Activated CD8-positive, alpha-beta memory T cell treated with anti-CD3 and anti-CD28 coated beads for 36 hours (primary cell): Measurements from ENCODE around the gene GPC5. TPM values are rescaled to one million over a fixed set of nuclear protein-coding genes. Genes with fewer than 3 reads are reported as not detected.
"Not testable (repeated sequence)": the region's sequence is repeated elsewhere in the genome, so short reads cannot be mapped to it uniquely, and the experiment has no call there.

ENCODE experiments used
- CTCF ChIA-PET: fragments of 350-600 bp; sonication (Branson Sonifier 250); formaldehyde crosslinking; loops from one replicate; lab custom pipeline; 2021; ENCODE audit warnings: antibody characterized with exemption; lab: Charles Lee
- POLR2A ChIA-PET: fragments of 350-600 bp; sonication (Branson Sonifier 250); formaldehyde crosslinking; loops from one replicate; lab custom pipeline; 2021; ENCODE audit warnings: antibody characterized with exemption; lab: Charles Lee
- total RNA-seq, 2 experiments: library from RNA; stranded (reverse); gene quantifications; one replicate each; pipeline ENCODE4 v1.2.3, GENCODE V29; 2021

GPC5 gene
- total RNA-seq, 2 experiments from 2014 or later, result 0.15 to 0.17 TPM

GRCh38 chr13:91882918-91883317, 484.5 kb downstream of the GPC5 start:
- ChIA-PET POLR2A (no interaction called here), CTCF (no interaction called here)

DNA sequence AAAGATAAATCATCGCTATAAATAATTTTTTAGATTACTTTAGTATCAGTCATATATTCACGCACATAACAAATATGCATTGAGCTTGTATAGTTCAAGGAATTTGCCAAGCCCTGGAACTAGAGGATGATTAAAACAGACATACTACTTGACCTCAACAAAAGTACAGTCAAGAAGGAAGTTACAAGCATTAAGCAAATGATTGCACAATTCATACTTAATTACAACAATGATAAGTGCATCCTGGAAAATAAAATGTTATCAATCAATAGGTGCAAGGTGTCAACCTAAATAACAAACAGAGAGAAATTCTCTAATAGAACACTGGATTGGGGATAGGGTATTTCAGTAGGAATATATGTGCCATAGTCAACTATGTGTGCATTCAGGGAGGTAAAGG, 491.2 kb downstream of the GPC5 start:
- POLR2A ChIA-PET, result no interaction called here

GRCh38 chr13:91891141-91891540, 492.7 kb downstream of the GPC5 start:
- CTCF ChIA-PET, result no interaction called here
- POLR2A ChIA-PET, result no interaction called here

More for the DNA sequence above, 491.2 kb downstream of the GPC5 start:
- CTCF ChIA-PET, result no interaction called here

DNA sequence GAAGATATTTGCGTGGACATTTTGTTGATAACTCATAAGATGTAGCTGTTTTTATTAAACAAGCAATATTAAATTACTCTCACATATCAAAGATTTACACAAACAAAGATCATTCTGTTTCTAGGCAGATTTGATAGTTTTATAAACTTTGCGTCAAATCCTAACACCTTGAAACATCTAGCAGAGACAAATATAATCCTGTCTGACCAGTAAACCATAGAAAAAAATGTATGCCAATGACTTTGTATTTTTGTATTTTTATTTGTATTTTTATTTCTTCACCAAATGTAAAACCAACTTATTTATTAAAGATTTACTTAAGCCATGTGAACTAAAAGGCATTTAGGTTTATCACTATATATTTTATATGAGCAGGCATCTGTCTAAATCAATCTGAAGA, 494.6 kb downstream of the GPC5 start:
- ChIA-PET CTCF (no interaction called here), POLR2A (no interaction called here)

DNA sequence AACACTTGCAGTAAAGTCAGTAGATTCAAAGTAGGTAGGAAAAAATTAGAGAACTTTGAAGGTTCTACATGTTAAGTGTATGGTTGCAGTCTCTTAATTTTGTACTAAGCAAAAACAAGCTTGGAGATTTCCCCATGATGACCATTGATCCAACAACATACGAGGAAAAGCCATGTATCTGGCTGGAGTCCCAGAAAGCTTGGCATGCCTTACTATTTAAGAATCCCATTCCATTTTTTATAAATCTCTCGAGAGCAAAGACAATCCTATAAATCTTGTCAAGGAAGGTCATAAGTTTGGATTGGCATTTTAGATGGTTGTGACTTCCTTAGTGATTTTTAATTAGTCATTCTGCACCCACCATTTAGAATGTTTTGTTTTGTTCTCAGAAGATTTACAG, 495.9 kb downstream of the GPC5 start:
- POLR2A ChIA-PET, result no interaction called here

DNA sequence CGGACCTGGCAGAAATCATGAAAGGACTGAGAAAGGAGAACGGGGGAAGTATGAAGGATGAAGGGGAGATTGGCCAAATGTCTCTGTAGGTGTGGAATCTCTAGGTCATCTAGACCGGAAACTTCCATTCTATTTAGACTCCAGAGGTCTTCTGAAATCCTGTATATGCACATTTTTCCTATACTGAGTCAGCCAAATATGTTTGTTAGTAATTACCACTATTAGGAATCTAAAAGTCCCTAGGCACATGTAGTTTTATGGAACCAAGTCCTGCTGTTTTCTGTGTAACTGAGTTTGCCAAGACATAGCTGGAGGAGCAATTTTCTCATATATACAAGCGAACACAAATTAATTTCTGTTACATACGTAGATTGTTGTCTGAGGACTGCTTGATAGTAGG, 498.1 kb downstream of the GPC5 start:
- ChIA-PET POLR2A (no interaction called here), CTCF (no interaction called here)

More for the DNA sequence above, 495.9 kb downstream of the GPC5 start:
- CTCF ChIA-PET, result no interaction called here

DNA sequence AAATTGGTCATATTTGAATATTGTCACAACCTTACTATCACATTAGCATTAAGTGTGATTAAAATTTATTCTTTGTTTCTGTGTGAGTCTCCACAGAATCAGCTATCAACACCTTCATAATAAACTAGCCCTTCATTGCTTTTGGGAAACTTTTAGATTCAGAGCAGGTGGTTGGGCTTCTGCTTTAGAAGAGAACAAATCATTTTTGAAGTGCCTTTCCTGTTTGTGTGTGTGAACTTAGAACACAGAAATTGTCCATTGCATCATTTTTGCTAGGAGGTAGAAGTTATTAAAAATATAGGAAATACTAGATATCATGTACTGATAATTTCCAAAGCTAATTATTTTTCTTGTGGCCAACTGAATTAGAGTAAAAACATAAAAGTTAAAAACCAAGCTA, 500.6 kb downstream of the GPC5 start:
- CTCF ChIA-PET, POLR2A ChIA-PET: not testable (repeated sequence)

DNA sequence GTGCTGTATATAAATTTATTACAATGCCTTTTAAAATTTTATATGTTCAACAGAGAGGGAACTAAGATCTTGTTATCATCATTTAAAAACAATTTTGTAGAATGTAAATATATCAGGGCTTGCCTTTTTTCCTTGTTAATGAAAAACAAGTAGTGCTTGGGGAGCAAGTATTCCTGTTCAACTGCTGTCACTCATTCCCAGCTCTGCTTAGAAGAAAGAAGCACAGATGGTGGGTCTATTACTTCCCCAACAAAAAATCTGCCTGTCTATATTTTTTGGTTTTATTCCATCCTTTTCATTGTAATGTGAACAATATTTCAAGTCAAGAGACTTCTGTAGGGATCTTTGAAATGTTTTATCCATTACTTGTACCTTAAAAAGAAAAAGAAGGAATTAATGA, 503.9 kb downstream of the GPC5 start:
- POLR2A ChIA-PET, result no interaction called here
- CTCF ChIA-PET, result no interaction called here

DNA sequence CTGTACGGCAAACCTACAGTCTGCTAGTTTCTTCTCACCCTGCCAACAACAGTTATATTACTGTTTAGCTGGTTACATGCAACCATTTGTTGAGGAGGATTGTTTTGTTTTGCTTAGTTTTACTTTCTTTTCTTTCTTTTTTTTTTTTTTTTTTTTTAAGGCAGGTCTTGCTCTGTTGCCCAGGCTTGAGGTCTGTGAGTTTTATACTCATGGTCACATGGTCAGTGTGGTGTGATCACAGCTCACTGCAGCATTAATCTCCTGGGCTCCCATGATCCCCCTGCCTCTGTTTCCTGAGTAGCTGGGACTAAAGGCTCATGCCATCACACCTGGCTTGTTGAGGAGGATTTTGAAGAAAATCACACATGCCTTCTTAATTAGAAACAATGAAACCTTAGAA, 505.6 kb downstream of the GPC5 start:
- POLR2A ChIA-PET, result no interaction called here

DNA sequence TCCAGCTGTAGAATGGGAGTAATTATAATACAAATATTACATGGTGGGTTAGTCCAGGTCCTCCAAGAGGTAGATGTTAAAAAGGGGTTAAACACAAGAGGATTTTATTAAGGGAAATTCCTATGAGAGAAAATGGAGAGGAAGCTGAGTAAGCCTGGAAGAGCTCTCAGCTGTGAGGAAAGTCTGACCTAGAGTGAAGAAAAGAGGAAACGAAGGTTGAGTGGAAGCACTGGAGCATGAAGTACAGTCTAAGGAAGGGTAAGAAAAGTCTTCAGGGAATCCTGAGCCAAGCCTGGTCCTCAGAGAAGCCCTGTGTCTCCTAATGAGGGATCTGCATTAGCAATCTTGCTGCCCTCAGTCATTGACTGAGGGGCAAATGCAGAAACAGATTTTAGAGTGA, 506.2 kb downstream of the GPC5 start:
- ChIA-PET POLR2A (no interaction called here), CTCF (no interaction called here)

More for the DNA sequence above, 505.6 kb downstream of the GPC5 start:
- CTCF ChIA-PET, result no interaction called here

DNA sequence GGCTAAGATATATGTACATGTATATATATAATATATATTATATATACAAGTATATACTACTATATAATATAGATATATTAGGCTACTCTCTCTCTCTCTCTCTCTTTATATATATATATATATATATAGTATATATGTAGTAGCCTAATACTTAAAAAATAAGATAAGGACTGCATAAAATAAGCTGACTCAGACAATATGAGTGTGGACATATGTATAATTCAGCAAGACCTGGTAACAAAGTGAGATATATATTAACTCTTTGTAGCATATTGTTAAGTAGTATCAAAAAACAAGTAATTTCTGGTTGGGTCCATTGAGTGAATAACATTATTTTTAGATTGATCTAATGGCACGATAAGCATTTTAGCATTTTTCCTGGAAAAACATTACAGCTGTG, 509.0 kb downstream of the GPC5 start:
- POLR2A ChIA-PET, result no interaction called here
- CTCF ChIA-PET, result no interaction called here

DNA sequence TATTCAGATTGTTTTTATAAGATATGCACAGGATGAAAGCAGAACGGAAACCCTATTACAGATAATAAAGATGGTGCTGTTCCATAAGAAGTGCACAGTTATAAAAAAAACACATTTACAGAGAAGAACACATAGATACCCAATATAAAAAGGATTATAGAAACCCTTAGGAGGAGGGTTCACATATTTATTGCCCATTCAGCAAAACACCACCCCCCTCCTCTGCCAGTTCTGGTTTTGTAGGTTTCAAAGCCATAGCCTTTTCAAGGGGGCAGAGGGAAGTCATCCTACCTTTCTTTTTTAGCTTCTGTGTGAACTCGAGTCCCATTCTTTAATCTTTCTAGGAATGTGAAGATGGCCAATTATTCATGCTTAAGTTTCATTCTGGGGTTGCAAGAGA, 511.2 kb downstream of the GPC5 start:
- ChIA-PET CTCF (no interaction called here), POLR2A (no interaction called here)

DNA sequence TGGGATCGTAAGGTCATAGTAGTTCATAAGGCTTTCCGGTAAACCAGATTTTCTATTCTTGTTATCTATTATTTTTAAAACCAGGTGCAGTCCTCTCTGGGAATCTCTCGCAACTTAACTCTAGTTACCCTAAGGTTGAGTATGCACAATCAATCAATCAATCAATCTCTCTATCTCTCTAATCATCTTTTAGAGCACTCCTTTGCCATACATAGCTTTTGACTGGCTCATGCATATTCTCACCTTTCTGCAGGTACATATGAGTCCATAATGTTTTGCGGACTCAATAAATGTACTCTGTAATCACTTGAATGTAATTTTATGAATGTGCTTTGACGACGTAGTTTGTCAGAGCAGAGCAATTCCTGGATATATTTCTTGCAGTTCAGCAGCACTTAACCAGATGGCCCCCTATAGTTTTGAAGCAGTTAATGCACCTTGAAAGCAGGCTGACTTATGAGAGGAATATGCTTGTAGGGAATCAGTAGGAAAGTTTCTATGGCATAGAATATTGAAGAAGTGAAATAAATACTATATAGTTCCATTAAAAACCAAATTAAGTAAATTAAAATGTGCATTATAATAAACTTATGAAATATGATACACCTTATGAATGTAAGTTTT, 524.7 kb downstream of the GPC5 start:
- ChIA-PET CTCF (no interaction called here), POLR2A (no interaction called here)

DNA sequence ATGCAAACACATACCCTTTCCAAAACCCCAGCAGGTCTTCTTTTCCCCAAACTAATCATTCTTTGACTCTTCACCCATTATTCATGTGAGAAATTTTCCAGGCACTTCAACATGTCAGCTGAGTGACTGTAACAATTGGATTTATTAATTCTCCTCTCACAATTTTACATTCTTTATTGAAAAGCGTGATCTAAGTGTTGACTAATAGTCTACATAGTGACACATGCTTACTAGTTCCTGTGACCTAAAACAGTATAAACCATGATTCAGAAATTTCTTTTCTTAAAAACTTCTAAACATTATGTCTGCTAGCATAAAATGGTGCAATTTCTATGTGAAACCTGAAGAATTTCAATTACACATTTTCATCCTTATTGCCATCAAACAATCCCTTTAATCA, 532.3 kb downstream of the GPC5 start:
- CTCF ChIA-PET, result no interaction called here
- POLR2A ChIA-PET, result no interaction called here

DNA sequence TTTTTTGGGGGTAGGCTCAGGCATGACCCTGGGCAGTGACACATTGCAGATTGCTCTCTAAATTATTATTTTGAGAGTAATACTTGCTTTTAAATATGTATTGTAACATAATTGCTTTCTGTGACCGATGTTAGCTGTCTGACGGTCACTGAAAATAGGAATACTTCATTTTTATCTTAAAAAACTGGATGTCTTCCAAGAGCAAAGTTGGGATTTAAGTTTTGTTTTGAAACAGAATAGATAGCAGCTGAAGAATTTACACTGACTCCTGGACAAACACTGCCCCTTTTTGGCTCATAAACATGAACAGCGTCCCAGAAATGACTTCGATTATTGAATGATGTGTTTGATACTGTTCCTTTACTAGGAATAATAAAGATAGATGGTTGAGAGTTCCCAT, 535.9 kb downstream of the GPC5 start:
- CTCF ChIA-PET, result no interaction called here
- POLR2A ChIA-PET, result no interaction called here

GRCh38 chr13:91946498-91947070, 548.2 kb downstream of the GPC5 start:
- POLR2A ChIA-PET, result no interaction called here
- CTCF ChIA-PET, result interaction anchor here (0.6 kb wide), 1 partner anchor 1277 kb away, joined by 3 read pairs; no protein-coding TSS in a partner anchor

- POLR2A ChIA-PET, result no interaction called here
- CTCF ChIA-PET, result no interaction called here
Observed at GRCh38 chr13:91948736-91949135, 550.3 kb downstream of the GPC5 start.

DNA sequence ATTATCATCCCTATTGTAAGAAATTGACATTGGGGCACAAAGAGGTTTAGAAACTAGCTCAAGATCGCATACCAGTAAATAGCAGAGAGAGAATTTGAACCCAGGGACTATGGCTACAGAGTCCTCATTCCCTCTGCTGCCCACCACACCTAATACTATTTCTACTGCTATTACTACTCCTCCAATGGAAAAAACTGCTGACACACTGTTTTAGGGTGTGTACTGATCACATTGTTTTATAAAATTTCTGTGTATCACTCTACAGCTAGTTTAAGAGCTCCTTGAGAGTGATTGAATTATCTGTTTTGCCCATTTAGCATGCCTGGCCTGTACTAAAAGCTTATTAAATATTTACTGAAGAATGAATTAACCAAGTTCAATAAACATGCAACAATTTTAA, 552.4 kb downstream of the GPC5 start:
- POLR2A ChIA-PET, result no interaction called here
- CTCF ChIA-PET, result no interaction called here

DNA sequence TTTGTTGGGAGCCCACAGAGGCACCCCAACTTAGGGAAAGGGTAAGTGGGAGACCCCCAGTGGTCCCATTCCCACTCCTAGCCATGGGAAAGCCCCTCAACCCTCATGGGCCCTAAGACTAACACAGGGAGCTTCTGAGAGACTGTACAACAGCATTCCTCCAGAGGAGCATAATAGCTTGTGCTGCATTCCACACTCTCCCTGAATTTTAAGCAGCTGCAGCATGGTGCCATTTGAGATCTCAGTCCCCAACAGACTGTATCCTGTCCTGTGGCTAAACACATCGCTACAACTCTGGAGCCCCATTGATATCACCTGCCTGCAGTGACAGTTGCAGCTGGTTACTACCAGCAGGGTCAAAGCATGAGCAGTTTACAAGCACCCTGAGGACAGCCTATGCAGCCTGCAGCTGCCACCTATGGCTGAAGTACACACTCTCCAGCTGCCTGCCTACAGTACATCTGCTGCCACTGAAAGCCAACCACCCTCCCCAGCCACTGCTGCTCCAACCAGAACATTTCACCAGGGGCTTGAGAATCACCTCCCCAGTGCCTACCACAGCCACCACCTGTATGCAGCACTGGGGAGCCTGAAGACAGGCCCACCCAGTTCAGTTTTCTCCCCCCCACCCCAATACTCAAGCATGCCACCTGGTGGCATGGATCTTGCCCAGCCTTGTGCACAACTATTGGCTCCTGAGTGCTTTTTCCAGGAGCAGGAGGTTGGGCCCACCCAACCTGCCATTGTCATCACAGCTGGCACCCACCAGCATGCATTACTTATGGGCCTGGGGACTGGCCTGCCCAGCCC, 557.3 kb downstream of the GPC5 start:
- ChIA-PET POLR2A (no interaction called here), CTCF (no interaction called here)

DNA sequence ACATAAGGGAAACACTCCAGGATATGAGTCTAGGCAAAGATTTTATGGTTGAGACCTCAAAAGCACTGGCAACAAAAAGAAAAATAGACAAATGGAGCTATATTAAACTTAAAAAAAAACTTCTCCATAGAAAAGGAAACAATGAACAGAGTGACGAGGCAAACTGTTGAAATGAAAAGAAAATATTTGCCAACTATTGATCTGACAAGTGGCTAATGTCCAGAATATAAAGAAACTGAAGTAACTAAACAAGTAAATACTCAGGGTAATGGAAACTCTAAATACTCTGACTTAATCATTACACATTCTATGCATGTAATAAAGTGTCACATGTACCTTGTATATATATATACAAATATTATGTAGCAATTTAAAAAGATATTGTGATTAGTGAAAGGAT, 562.5 kb downstream of the GPC5 start:
- ChIA-PET CTCF (no interaction called here), POLR2A (no interaction called here)

- ChIA-PET POLR2A (no interaction called here), CTCF (no interaction called here)
Observed at GRCh38 chr13:91962946-91963345, 564.5 kb downstream of the GPC5 start.
